NCI-H146 treated with DMSO at 0.1 percent for 48 hours (cell line): ENCODE data around the gene UVSSA.
"Not testable (repeated sequence)": the region's sequence is repeated elsewhere in the genome, so short reads cannot be mapped to it uniquely, and the experiment has no call there.

Source experiments
- DNase-seq: peaks from one replicate; lab custom pipeline; 2025; ENCODE audit not compliant: unreplicated experiment; lab: John Stamatoyannopoulos, UW

The UVSSA gene

DNA sequence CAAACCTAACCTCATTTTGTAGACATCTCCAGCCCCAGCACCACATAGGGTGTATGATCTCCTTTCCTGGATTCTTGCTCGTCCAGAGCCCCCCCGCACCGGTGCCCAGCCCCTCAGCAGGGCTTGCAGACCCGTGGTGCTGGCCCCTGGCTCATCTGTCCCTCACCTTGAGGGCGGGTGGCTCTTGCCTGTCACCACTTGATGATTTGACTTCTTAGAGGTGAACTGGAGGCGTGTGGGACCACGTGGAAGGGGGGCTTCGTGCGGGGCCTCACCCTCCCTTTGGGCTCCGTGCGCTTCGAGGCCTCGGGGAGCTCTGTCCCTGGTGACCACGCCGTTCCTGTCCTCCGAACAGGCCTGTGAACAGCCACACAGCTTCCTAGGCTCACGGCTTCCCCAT is 15.5 kb downstream of the UVSSA start:
- no peak for DNase-seq

DNA sequence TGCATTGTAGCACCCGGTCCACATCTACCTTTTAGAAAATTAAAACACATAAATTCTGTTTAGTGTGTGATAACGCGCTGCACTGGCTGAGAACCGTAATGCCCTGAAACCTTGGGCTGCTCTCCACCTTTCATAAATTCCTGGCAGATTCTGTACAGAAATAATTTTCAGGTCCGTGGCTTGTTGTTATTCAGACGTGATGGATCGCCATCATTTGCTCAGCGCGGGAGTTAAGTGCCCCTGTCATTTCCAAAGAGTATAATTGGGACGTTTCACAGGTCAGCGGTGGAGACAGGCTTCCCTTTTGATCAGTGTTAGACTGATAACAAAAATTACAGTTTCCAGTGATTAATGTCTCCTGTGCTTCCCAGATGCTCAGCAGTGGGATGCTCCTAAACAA is 16.5 kb downstream of the UVSSA start:
- no peak for DNase-seq

DNA sequence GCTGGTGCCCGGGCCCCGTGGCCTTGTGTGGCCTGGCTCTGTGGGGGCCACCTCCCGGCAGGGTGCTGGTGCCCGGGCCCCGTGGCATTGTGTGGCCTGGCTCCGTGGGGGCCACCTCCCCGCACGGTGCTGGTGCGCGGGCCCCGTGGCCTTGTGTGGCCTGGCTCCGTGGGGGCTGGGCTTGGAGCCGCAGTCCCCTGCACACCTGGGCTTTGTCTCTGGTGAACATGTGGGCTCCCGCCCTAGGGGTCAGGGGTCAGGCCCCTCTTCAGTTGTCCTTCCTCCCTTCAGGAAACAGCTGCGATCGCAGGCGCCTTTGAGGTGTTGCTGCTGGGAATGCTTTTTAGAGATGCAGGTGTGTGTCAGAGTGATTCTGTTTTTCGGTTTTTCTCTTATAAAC is 17.2 kb downstream of the UVSSA start:
- DNase-seq, result no peak

DNA sequence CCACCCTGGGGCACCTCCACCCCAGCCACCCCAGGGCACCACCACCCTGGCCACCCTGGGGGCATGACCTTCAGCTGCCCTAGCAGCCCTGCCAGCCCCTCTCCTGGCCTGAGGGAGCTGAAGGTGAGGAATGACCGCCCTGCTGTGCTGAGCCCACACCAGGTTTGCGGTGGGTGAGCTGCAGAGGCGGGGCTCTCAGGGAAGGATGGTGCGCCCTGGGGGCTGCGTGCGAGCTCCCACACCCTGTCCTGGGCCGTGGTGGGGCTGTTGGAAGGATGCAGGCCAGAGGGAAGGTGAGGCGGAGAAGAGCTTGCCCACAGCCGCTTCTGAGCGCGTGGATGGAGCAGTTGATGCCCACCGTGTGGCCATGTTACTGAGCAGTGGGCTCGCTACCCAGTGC is 17.7 kb downstream of the UVSSA start:
- DNase-seq, result no peak

- DNase-seq, result peak; percentile 29
Observed at GRCh38 chr4:1365271-1366178, 18.5 kb downstream of the UVSSA start.

GRCh38 chr4:1366371-1367229 is 19.6 kb downstream of the UVSSA start:
- no peak for DNase-seq

DNA sequence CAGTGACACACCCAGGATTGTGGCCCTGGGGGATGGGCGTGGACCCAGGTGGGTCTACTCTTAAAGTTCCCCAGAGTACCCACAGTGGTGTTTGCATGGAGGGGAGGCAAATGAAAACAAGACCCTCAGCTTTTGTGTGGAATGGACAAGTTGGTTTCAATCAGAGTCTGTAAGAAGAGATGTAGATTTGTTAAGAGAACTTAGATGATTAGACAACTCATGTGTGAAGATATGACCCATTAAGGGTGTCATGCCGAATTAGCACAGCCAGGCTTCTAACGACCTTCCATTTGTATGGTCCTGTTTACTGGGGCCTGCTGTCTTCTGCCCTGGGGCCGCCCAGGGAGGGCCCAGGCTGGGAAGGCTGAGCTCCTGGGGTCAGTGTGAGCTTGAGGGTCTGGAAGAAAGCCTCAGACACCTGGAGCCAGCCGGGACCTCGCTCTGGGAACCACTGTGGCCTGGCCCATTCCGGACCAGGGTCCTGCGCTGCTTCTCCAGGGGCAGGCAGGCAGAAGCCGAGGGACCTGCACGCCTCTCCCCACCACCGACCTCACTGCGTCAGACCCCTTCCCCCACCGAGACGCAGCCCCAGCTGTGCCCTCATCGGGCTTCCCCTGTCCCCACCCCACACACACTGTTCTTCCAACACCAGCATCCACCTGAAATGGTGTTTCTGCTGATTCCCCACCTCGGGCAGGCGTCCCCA is 20.4 kb downstream of the UVSSA start:
- DNase-seq, result no peak

DNA sequence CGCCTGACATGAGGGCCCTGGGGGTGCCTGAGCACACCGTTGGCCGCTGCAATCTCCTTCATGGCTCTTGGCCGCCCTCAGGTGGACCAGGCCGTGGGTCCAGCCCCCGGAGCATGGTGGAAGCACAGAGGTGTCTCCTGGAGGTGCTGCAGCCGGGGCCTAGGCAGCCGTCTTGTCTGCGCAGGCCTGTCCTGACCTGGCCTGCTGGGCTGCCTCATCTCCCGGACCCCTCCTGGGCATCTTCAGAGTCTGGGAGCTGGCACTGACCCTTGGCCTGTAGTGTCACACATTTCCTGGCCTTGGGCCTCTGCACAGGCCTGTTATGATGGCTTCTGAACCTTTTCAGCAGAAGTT is 20.9 kb downstream of the UVSSA start:
- DNase-seq, result no peak

DNA sequence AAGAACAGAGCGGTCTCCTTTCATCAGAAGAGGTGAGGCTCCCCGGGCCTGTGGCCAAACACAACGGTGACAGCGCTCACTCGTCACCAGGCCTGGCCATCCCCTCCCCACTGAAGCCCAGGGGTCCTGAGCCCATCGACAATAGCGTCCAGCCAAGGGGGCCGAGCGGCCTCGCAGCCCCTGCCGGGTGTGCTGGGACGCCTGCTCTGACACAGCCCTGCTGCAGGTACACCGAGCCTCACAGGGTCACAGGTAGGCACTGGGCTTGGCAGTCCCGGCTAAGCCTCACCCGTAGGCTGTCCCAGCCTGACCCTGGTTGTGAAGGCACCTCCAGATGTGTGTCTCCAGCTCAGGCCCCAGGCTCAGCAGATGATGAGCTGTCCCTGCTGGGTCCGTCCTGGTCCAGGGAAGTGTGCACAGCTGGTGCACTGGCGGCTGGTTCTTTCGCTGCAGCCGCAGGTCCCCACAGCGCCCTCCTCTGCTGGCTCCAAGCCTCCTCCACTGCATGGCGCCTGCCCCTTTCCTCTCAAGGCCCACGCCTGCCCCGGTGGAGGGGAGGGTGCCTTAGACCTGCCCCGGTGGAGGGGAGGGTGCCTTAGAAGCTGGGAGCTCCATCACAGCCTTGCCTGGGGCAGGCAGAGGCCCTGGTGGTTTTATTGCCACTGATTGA is 21.5 kb downstream of the UVSSA start:
- no peak for DNase-seq

- no peak for DNase-seq
Observed at GRCh38 chr4:1369091-1369450, 22.1 kb downstream of the UVSSA start.

- DNase-seq, result no peak
Observed at GRCh38 chr4:1369479-1370079, 22.6 kb downstream of the UVSSA start.

DNA sequence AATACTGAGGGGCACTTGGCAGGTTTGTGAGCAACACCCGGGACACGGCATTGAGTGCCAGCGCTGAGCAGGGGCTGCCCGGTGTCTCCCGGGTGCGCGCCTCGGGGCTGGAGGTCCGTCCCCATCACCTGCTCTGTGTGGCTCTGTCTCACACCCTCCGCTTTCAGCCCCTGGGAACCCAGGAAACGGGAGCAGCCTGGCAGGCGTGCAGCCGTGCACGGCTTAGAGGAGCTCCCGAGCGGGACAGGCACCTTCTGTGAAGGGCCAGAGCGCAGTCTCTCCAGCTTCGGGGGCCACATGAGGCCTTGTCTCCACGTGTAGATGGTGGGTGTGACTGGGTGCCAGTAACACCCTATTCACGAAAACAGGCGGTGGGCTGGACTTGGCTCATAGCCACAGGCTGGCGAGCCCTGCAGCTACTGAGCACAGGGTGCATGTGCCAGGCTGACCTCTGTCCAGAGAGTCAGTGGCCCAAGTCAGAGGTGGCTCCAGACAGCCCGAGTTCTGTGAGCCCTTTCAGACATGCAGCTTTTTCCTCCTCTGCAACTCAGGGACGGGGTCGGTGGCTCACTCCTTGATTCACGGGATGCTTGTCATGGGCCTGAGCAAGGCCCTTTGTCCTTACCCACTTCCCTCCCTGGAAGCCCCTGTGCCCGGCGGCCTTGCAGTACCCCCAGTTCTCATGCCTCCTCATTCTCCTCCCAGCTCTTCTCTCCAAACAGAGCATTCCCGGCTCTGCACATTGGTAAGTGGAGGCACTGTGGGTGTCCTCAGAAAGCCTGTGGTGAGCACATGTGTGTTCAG is 23.5 kb downstream of the UVSSA start:
- DNase-seq, result no peak

GRCh38 chr4:1371176-1372165 is 24.5 kb downstream of the UVSSA start:
- no peak for DNase-seq

- not testable (repeated sequence) for DNase-seq
Observed at GRCh38 chr4:1372576-1372975, 25.6 kb downstream of the UVSSA start.

DNA sequence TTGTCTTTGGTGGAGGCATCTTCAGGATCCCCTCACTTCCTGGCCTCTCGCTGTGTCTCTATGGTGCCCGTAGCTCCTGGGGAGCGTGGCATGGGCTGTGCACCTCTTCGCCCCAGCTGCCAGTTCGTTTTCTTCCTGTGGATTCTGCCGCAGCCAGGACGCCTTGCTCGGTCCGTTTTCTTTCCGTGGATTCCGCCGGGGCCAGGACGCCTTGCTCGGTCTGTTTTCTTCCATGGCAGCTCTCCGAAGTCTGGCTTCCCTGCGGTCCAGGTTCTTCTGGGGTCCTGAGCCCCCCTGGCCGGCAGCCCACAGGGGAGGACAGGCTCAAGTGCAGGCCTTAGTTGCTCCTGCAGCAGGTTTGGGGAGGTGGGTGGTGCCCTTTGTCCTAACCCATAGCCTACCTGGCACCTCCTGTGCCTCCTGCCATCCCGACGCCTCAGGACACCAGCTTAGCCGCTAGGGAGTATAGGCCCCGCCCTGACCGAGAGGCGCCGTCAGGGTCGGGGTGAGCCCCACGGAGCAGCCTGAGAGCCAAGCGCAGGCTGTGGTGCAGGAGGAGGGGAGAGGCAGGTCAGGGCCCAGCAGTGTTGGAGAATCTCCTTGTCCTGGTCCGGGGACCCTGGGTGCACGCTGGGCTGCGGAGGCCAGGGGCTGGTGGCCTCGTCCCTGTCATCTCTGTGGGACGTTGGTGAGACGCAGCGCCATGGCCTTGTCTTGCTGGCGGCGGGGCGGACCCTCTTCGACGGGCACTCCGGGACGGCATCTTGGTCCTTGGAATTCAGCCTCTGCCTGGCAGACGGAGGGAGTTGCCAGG is 27.1 kb downstream of the UVSSA start:
- DNase-seq, result no peak

DNA sequence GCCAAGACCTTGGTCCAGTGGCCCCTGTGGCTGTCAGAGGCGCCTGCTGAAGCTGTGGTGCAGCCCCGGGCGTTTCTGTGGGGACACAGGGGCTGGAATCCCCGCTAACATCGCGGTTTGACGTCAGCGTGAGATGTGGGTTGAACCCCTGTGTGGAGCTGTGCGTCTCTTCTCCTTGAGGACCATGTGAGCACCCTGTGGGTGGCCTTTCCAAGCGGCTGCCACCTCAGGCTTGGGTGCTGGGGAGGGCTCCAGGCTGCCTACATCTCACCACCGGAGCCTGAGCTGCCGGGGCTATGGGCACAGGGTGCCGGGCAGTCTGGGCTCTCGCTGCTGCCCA is 27.7 kb downstream of the UVSSA start:
- DNase-seq, result no peak

DNA sequence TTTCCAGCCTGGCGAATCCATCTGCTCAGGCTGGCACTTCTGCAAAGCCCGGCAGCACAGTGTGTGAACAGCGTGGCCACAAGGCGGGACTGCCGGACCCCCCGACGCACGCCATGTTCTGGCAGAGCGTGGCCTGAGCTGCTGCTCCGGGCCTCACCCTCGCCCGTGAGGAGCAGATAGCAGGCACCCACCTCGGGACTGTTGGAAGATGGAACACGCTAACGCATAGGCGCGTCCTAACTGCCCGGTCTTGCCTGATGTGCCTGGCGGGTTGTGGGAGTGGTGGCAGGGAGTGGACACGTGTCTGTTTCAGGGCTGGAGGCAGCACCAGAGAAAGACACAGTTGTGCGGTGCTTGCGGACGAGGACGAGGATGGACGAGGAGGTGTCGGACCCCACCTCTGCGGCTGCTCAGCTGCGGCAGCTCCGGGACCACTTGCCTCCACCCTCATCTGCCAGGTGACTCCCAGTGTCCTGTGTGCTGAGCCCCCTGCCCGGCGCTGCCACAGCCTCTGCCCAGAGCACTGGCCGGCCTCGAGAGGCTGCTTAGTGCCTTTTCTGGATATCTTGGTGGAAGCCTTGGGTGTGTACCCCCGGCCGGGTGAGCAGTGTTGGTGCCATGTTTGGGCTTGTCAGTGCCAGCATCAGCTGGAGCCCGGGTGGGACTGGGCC is 28.2 kb downstream of the UVSSA start:
- no peak for DNase-seq
